LNCAP (cell line): ENCODE data around the gene KCNMB4.

Source experiments
- TF ChIP-seq, protein P1 (sequence below): fragments of 450-650 bp; IDR thresholded peaks from 2 replicates; pipeline ENCODE4 v1.5.1; 2017; ENCODE audit warnings: mild to moderate bottlenecking

KCNMB4 gene

DNA sequence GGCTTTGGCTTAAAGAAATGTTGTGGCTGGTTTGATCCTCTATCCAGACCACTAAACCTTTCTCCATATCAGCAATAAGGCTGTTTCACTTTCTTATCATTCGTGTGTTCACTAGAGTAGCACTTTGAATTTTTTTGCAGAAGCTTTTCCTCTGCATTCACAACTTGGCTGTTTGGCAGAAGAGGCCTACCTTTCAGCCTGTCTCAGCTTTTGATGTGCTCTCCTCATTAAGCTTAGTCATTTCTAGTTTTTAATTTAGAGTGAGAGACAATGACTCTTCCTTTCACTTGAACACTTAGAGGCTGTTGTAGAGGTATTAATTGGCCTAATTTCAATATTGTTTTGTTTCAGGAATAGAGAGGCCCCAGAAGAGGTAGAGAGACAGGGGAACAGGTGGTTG, 13.8 kb downstream of the KCNMB4 start:
- TF ChIP-seq, protein P1, sequence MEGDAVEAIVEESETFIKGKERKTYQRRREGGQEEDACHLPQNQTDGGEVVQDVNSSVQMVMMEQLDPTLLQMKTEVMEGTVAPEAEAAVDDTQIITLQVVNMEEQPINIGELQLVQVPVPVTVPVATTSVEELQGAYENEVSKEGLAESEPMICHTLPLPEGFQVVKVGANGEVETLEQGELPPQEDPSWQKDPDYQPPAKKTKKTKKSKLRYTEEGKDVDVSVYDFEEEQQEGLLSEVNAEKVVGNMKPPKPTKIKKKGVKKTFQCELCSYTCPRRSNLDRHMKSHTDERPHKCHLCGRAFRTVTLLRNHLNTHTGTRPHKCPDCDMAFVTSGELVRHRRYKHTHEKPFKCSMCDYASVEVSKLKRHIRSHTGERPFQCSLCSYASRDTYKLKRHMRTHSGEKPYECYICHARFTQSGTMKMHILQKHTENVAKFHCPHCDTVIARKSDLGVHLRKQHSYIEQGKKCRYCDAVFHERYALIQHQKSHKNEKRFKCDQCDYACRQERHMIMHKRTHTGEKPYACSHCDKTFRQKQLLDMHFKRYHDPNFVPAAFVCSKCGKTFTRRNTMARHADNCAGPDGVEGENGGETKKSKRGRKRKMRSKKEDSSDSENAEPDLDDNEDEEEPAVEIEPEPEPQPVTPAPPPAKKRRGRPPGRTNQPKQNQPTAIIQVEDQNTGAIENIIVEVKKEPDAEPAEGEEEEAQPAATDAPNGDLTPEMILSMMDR, result no peak

DNA sequence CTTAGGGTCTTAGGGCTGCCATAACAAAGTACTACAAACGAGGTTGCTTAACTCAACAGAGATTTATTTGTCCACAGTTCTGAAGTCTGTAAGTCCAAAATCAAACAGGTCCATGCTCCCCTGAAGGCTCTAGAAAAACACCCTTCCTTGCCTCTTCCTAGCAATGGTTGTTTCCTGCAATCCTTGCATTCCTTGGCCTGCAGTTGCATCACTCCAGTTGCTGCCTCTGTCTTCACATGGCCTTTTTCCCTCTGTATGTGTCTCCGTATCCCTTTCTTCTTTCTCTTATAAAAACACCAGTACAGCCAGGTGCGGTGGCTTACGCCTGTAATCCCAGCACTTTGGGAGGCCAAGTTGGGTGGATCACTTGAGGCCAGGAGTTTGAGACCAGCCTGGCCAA, 17.4 kb downstream of the KCNMB4 start:
- TF ChIP-seq, protein P1, result no peak

DNA sequence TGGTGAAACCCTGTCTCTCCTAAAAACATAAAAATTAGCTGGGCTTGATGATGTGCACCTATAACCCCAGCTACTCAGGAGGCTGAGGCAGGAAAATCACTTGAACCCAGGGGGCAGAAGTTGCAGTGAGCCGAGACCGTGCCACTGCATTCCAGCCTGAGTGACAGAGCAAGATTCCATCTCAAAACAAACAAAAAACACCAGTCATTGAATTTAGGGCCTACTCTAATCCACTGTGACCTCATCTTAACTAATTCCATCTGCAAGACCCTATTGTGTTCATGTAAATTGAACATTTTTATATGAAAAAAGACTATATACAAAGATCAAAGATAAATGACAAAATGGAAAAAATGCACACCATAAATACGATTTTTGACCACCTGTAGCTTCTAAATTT, 17.8 kb downstream of the KCNMB4 start:
- TF ChIP-seq, protein P1, result no peak

DNA sequence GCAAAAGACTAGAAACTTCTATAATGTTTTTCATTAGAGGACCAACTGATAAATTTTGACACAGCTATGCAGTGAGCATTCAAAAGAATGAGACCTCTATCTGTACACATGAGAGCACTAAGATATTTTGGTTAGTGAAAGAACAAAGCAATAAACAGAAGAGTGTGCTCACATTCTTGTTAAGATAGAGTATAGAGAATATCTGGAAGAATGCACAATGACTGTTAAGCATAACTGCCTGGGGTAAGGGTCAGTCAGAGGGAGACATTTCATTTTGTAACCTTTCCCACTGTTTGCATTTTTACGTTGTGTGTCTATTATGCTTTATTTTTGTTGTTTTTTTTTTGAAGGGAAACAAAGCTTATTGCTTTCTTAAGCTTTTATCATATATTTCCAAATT, 20.7 kb downstream of the KCNMB4 start:
- TF ChIP-seq, protein P1, result no peak

DNA sequence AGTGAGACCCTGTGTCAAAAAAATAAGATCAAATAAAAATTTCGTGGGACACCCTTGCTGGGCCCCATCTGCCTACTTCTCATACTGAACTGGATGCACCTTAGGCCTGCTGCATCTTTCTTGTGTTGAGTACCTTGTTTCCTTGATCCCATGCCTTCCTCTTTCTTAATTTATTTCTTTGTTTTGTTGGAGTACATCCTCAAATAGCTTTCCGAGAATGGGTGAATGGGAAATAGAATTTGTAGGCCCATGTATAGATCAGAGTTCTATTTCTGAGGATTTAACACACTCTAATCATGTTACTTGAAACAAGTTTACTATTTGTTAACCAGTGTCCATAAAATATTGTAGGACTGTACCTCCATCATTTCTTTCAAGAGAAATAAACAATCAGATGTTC, 23.6 kb downstream of the KCNMB4 start:
- TF ChIP-seq, protein P1, result no peak

DNA sequence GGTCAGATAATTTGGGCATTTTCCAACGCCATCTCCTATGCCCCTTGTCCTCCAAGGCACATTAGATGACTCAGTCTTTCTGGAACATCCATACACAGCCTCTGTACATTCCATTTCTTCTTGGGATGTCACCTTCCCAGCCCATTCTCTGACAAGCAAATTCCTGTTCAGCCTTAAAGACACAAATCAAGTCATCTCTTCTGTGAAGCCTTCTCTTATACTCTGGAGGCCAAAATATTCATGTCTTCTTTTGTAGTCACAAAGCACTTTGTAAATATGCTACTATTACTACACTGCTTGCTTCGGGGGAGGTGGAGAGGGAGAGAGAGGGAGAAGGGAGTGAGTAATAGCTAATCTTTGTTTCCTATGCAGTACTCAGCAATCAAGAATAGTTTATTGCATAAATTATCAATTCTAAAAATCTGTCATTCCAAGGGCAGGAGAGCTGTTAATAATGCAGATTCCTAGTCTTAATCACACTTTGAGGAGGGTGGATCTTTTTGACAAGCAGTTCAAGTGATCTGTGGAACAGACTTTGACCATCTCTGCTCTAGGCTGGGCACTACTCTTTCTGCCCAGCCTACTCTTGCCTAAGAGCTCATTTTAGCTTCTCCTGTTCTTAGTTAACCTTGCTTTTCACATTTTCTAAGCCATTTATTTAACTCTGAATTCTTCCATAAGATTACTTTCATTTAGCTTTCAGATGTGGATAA, 27.9 kb downstream of the KCNMB4 start:
- TF ChIP-seq, protein P1, result no peak

DNA sequence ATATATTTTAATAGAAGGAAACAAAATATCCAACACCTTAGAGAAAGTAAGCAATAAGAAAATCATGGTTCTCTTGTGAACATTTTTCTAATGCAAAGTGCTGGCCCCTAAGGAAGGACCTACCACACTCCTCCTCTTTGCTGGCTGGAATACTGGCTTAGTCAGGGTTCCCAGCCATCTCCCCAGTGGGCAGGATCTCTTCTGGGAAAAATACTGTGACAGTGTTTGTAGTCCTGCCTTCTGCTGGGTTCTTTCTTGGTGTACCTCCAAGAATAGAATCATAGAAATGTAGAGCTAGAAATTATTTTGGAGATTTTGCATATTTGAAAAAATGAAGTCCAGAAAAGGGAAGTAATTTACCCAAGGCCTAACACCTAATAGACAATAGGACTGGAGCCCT, 31.9 kb downstream of the KCNMB4 start:
- TF ChIP-seq, protein P1, result no peak

DNA sequence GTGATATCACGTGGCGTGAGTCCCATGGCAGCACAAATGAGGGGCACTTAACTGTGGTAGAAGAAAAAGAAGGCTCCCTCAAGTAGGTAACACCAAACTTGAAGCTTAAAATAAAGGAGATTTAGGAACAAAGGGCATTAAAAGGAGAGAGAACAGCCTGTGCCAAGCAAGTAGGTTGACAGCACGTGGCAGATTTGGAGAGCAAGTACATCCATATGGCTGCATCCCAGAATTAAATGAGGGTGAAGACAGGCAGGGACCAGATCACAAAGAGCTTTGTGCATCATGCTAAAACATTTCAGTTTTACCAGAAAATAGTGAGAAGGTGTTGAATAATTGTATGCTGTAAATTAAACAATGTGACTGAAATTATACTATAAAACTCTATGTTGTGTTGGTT, 32.8 kb downstream of the KCNMB4 start:
- TF ChIP-seq, protein P1, result no peak
